H9 (cell line): Measurements from ENCODE around the gene TLL2. TPM values are rescaled to one million over a fixed set of nuclear protein-coding genes. Genes with fewer than 3 reads are reported as not detected.

ENCODE experiments used
- DNase-seq: peaks from one replicate; pipeline ENCODE4 v3.0.0-alpha.2; 2017
- H2AFZ ChIP-seq: one replicate; pipeline ENCODE4 v1.6.1; 2013; ENCODE audit warnings: mild to moderate bottlenecking, low read length, control low read depth, moderate library complexity
- H2AK5ac ChIP-seq: 2 replicates; pipeline ENCODE4 v1.6.1; 2013; ENCODE audit warnings: low read length, control low read depth, mixed read lengths; ENCODE audit not compliant: insufficient read length
- H2BK120ac ChIP-seq: one replicate; pipeline ENCODE4 v1.6.1; 2013; ENCODE audit warnings: low read depth, mild to moderate bottlenecking, low read length, control low read depth, inconsistent platforms; ENCODE audit not compliant: poor library complexity, severe bottlenecking
- H2BK12ac ChIP-seq: 2 replicates; pipeline ENCODE4 v1.6.1; 2013; ENCODE audit warnings: low read length, control low read depth, mixed read lengths, low read depth; ENCODE audit not compliant: insufficient read length
- H2BK15ac ChIP-seq: 2 replicates; pipeline ENCODE4 v1.6.1; 2013; ENCODE audit warnings: low read depth, low read length, control low read depth
- H2BK20ac ChIP-seq: one replicate; pipeline ENCODE4 v1.6.1; 2013; ENCODE audit warnings: low read depth, mild to moderate bottlenecking, low read length, control low read depth, inconsistent platforms; ENCODE audit not compliant: poor library complexity, severe bottlenecking
- H2BK5ac ChIP-seq: 2 replicates; pipeline ENCODE4 v1.6.1; 2013; ENCODE audit warnings: low read length, control low read depth, mixed read lengths; ENCODE audit not compliant: insufficient read length
- H3K14ac ChIP-seq: 2 replicates; pipeline ENCODE4 v1.6.1; 2013; ENCODE audit warnings: low read length, control low read depth; ENCODE audit not compliant: insufficient read depth
- H3K18ac ChIP-seq: 2 replicates; pipeline ENCODE4 v1.6.1; 2013; ENCODE audit warnings: low read depth, mild to moderate bottlenecking, mixed read lengths, low read length, control low read depth; ENCODE audit not compliant: insufficient read length
- H3K23ac ChIP-seq: 2 replicates; pipeline ENCODE4 v1.6.1; 2013; ENCODE audit warnings: low read length, control low read depth, mixed read lengths, low read depth; ENCODE audit not compliant: insufficient read length
- H3K23me2 ChIP-seq: 2 replicates; pipeline ENCODE4 v1.6.1; 2013; ENCODE audit warnings: low read depth, mild to moderate bottlenecking, mixed read lengths, low read length, control low read depth; ENCODE audit not compliant: insufficient read length, poor library complexity, severe bottlenecking
- H3K27ac ChIP-seq: 2 replicates; pipeline ENCODE4 v1.5.1; 2013; ENCODE audit warnings: low read length, control low read depth, mixed read lengths, low read depth; ENCODE audit not compliant: insufficient read length
- H3K27me3 ChIP-seq: 2 replicates; pipeline ENCODE4 v1.6.1; 2013; ENCODE audit warnings: low read length, control low read depth, inconsistent platforms; ENCODE audit not compliant: insufficient read depth
- H3K4ac ChIP-seq: 2 replicates; pipeline ENCODE4 v1.6.1; 2013; ENCODE audit warnings: low read depth, mild to moderate bottlenecking, control low read depth, inconsistent platforms, low read length, moderate library complexity
- H3K4me1 ChIP-seq: 2 replicates; pipeline ENCODE4 v1.6.1; 2013; ENCODE audit warnings: low read length, control low read depth, inconsistent platforms; ENCODE audit not compliant: insufficient read depth
- H3K4me2 ChIP-seq: 2 replicates; pipeline ENCODE4 v1.6.1; 2013; ENCODE audit warnings: low read length, control low read depth, mixed read lengths; ENCODE audit not compliant: insufficient read length, insufficient read depth
- H3K56ac ChIP-seq: 2 replicates; pipeline ENCODE4 v1.6.1; 2013; ENCODE audit warnings: low read depth, mild to moderate bottlenecking, mixed read lengths, low read length, control low read depth; ENCODE audit not compliant: insufficient read length
- H3K79me1 ChIP-seq: 2 replicates; pipeline ENCODE4 v1.6.1; 2013; ENCODE audit warnings: low read depth, mild to moderate bottlenecking, moderate library complexity, low read length, control low read depth, inconsistent platforms; ENCODE audit not compliant: insufficient read depth, poor library complexity, severe bottlenecking
- H3K79me2 ChIP-seq: 2 replicates; pipeline ENCODE4 v1.6.1; 2013; ENCODE audit warnings: low read length, control low read depth, inconsistent platforms; ENCODE audit not compliant: insufficient read depth
- H3K9ac ChIP-seq: 2 replicates; pipeline ENCODE4 v1.6.1; 2013; ENCODE audit warnings: low read length, control low read depth, mixed read lengths; ENCODE audit not compliant: insufficient read length; ENCODE audit errors: extremely low read depth
- H3K9me3 ChIP-seq: one replicate; pipeline ENCODE4 v1.6.1; 2013; ENCODE audit warnings: low read depth, low read length, inconsistent platforms; ENCODE audit not compliant: control insufficient read depth
- H3T11ph ChIP-seq: one replicate; pipeline ENCODE4 v1.6.1; 2013; ENCODE audit warnings: mild to moderate bottlenecking, low read length, control low read depth, inconsistent platforms
- H4K20me1 ChIP-seq: one replicate; pipeline ENCODE4 v1.6.1; 2013; ENCODE audit not compliant: control insufficient read depth, insufficient read length, insufficient read depth
- H4K5ac ChIP-seq: 2 replicates; pipeline ENCODE4 v1.6.1; 2013; ENCODE audit warnings: low read depth, mild to moderate bottlenecking, mixed read lengths, low read length, control low read depth; ENCODE audit not compliant: insufficient read length
- H4K8ac ChIP-seq: replicated peaks from 2 replicates; pipeline ENCODE4 v1.6.1; 2013; ENCODE audit warnings: low read length, control low read depth, mixed read lengths, low read depth; ENCODE audit not compliant: insufficient read length
- H4K91ac ChIP-seq: 2 replicates; pipeline ENCODE4 v1.6.1; 2013; ENCODE audit warnings: low read depth, mild to moderate bottlenecking, moderate library complexity, mixed read lengths, low read length, control low read depth; ENCODE audit not compliant: insufficient read length
- H3K27ac Mint-ChIP-seq, 3 experiments: 2 replicates in 2 of 3; 3 replicates in 1 of 3; pipeline ENCODE4 v1.8.0; 2020 to 2021; ENCODE audit warnings: mixed read lengths in 3 of 3, mild to moderate bottlenecking in 1 of 3, moderate library complexity in 1 of 3
- H3K27me3 Mint-ChIP-seq: 2 replicates; pipeline ENCODE4 v1.8.0; 2021; ENCODE audit warnings: low read depth, mild to moderate bottlenecking, moderate library complexity, mixed read lengths
- H3K36me3 Mint-ChIP-seq, 3 experiments: 2 replicates in 2 of 3; 3 replicates in 1 of 3; pipeline ENCODE4 v1.8.0; 2020 to 2021; ENCODE audit warnings: low read depth in 3 of 3, mixed read lengths in 3 of 3; ENCODE audit not compliant: insufficient read depth in 1 of 3
- H3K4me1 Mint-ChIP-seq, 2 experiments: 2 replicates each; pipeline ENCODE4 v1.8.0; 2020; ENCODE audit warnings: mixed read lengths in 2 of 2
- H3K4me3 Mint-ChIP-seq, 2 experiments: 2 replicates in 1 of 2; 3 replicates in 1 of 2; pipeline ENCODE4 v1.8.0; 2020 to 2021; ENCODE audit warnings: mild to moderate bottlenecking in 2 of 2, mixed read lengths in 2 of 2, moderate library complexity in 1 of 2
- H3K9me3 Mint-ChIP-seq, 2 experiments: 2 replicates in 1 of 2; 3 replicates in 1 of 2; pipeline ENCODE4 v1.8.0; 2020; ENCODE audit warnings: mild to moderate bottlenecking in 2 of 2, mixed read lengths in 2 of 2, moderate library complexity in 1 of 2
- WGBS: extraction: QIAGEN DNeasy Blood & Tissue Kit; methylation state at CpG from one replicate; pipeline ENCODE4 v1.1.7; 2013; ENCODE audit warnings: missing lambda C conversion rate, low lambda C conversion rate, mixed read lengths; ENCODE audit not compliant: insufficient read length; ENCODE audit errors: extremely low coverage; 5-methylcytosine and 5-hydroxymethylcytosine counted together
- total RNA-seq: library from RNA; stranded (reverse); gene quantifications from 2 replicates; pipeline ENCODE4 v1.2.1, GENCODE V29; 2021
- TF ChIP-seq, protein P1 (sequence below): fragments of 200-600 bp; sonication (generic); conservative IDR thresholded peaks from 3 replicates; pipeline ENCODE4 v1.8.0; 2021; ENCODE audit warnings: antibody characterized with exemption, mild to moderate bottlenecking

Gene TLL2
- total RNA-seq, 1 experiment from 2014 or later = 1.4 TPM

DNA sequence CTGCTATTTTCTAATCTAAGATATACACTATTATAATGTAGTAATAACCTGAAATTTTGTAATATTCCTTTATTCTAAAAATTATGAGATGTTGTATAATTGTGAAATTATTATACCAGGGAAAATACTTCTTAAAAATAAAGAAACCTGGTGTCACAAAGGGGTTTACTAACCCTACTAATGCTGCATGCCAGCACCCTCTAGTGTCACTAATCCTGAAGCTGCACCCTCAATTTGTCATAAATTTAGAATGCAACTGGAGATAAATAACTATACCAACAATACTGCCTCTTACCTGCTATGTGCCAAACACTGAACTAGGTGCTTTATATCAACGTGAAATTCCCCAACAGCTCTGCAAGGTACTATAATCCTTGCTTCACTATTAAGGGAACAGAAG, 42.3 kb upstream of the TLL2 start:
- no peaks in the 10 kb centered on the region for H3K4me1 Mint-ChIP-seq

More for the DNA sequence above, 42.3 kb upstream of the TLL2 start:
- no peaks in the 10 kb centered on the region for H3K27me3 ChIP-seq
- no peaks in the 10 kb centered on the region for H3K9me3 ChIP-seq
- no peak overlapping the region for H2BK15ac ChIP-seq
- H2AK5ac ChIP-seq = no peak overlapping the region
- H4K20me1 ChIP-seq = no peaks in the 10 kb centered on the region
- H3K36me3 Mint-ChIP-seq = peaks cover 6 to 35% (median 32%) of the 10 kb centered on the region in 3 experiments; a peak in 6 of 7 replicates
- no peak overlapping the region for H2BK5ac ChIP-seq
- TF ChIP-seq, protein P1, sequence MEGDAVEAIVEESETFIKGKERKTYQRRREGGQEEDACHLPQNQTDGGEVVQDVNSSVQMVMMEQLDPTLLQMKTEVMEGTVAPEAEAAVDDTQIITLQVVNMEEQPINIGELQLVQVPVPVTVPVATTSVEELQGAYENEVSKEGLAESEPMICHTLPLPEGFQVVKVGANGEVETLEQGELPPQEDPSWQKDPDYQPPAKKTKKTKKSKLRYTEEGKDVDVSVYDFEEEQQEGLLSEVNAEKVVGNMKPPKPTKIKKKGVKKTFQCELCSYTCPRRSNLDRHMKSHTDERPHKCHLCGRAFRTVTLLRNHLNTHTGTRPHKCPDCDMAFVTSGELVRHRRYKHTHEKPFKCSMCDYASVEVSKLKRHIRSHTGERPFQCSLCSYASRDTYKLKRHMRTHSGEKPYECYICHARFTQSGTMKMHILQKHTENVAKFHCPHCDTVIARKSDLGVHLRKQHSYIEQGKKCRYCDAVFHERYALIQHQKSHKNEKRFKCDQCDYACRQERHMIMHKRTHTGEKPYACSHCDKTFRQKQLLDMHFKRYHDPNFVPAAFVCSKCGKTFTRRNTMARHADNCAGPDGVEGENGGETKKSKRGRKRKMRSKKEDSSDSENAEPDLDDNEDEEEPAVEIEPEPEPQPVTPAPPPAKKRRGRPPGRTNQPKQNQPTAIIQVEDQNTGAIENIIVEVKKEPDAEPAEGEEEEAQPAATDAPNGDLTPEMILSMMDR = peak; percentile 72
- no peak overlapping the region for H3K4me2 ChIP-seq
- H3K23ac ChIP-seq = no peak overlapping the region
- H3K23me2 ChIP-seq = no peaks in the 10 kb centered on the region
- DNase-seq = no peak
- no peak overlapping the region for H3K27ac ChIP-seq
- H2BK120ac ChIP-seq = no peak overlapping the region
- no peak overlapping the region for H4K91ac ChIP-seq
- no peaks in the 10 kb centered on the region for H3K79me2 ChIP-seq
- no peak overlapping the region for H3T11ph ChIP-seq
- no peak overlapping the region for H2BK12ac ChIP-seq
- H3K14ac ChIP-seq = no peak overlapping the region
- no peak overlapping the region for H3K4ac ChIP-seq
- H3K18ac ChIP-seq = no peak overlapping the region
- no CpG with 5 or more reads among the region's 1 CpG for WGBS
- H3K56ac ChIP-seq = no peak overlapping the region
- no peak overlapping the region for H3K4me3 Mint-ChIP-seq
- no peak overlapping the region for H4K5ac ChIP-seq
- no peak overlapping the region for H4K8ac ChIP-seq
- no peaks in the 10 kb centered on the region for H3K9me3 Mint-ChIP-seq
- H3K27me3 Mint-ChIP-seq = no peaks in the 10 kb centered on the region
- no peaks in the 10 kb centered on the region for H3K4me1 ChIP-seq
- no peak overlapping the region for H3K9ac ChIP-seq
- no peak overlapping the region for H2BK20ac ChIP-seq
- H3K27ac Mint-ChIP-seq = no peak overlapping the region
- no peak overlapping the region for H2AFZ ChIP-seq
- H3K79me1 ChIP-seq = no peaks in the 10 kb centered on the region
